ENCODE results near the gene AFF4.

The AFF4 gene

DNA sequence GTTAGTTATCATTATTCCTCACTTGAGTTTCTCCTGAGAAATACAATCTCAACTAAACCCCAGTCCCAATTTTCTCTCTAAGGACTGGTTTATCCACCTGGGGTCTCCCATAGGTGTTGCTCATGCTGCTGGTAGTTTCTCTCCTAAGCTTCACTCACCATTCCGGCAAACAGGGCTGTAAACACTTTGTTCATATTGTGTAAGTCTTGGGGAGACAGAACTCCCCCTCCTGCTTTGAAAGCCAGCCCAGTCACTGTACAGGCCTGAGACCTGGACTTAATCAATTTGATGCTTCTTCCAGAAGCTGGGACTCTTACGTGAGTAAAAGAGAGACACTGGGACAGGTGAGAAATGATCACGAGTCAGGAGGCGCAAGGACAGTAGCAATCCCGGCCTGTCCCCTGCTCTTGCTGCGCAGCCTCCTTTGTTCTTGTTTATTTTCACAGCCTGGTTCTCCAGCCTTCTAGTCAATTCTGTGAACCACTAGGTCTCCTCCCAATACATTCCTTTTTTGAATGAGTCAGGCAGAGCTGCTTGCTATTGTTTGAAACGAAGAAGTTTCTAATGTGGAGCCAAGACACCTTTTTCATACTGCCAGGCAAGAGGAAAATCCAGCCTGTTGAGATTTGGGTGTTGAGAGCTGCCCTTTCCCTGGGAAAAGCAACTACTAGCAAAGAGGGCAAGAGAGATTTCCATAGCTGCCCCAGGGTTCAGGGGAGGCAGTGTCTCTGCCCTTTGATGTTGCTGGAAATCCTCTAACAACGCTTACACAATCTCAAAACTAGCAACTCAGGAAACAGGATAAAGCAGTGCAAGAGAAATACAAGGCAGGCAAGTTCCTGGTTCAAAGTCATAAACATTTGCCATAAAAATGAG, 123.8 kb downstream of the AFF4 start:
- no peak overlapping the region for H3K9ac ChIP-seq (ENCODE audit: insufficient read length, low read depth)
- H3K4me1 ChIP-seq (ENCODE audit: insufficient read depth, insufficient read length) = no peaks in the 10 kb centered on the region
- H3K36me3 ChIP-seq (ENCODE audit: insufficient read depth, insufficient read length, low read length) = no peaks in the 10 kb centered on the region
- no peak for TF ChIP-seq ZNF274 (IDR thresholded peaks at IDR 0.05; ENCODE audit: low read depth, low read length)
- no peak for TF ChIP-seq YY1 (IDR thresholded peaks at IDR 0.05; ENCODE audit: insufficient read depth, insufficient read length)
- H3K27me3 ChIP-seq (ENCODE audit: insufficient read depth, insufficient read length) = no peaks in the 10 kb centered on the region
- H3K9me3 ChIP-seq (ENCODE audit: insufficient read depth, low read length) = no peaks in the 10 kb centered on the region
- DNase-seq (ENCODE audit: low read depth, low spot score) = no peak
- no peak overlapping the region for H3K4me3 ChIP-seq (ENCODE audit: insufficient read length, low read depth)

DNA sequence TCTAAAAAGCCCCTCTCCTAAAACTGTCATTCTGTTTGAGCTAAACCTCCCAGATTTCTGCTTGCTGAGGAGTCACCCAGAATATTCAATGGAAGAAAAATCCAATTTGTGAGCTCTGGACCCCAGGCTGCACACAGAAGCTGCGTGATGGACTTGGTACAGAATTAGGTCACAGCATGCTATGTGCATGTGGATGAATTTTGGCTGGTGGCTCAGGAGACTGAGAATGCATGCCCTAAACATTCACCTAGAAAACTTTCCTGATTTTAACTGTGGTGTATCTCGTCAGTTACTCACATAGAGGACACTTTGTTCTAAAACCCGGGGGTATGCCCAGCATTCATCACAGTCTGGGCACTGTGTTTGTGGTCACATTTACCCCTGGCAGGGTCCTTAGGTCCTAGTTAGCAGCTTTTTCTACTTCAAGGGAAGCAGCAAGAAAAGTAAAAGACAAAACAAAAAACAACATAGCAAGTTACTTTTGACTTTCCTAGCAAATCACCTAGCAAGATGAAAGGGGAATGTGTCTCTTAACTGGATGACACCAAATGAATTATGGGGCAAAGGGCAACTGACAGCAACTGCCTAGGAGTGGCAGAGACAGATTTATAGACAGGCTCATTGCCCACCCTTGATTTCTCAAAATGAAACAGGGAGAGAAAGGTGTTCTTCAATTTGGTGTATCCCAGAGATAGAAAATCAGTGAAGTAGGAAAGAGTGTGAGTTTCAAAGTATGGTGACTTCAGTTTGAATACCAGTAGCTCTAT, 124.7 kb downstream of the AFF4 start:
- H3K36me3 ChIP-seq (ENCODE audit: insufficient read depth, insufficient read length, low read length) = no peaks in the 10 kb centered on the region
- no peaks in the 10 kb centered on the region for H3K9me3 ChIP-seq (ENCODE audit: insufficient read depth, low read length)
- no peak overlapping the region for H3K4me3 ChIP-seq (ENCODE audit: insufficient read length, low read depth)
- no peak for DNase-seq (ENCODE audit: low read depth, low spot score)
- no peak for TF ChIP-seq YY1 (IDR thresholded peaks at IDR 0.05; ENCODE audit: insufficient read depth, insufficient read length)
- H3K27me3 ChIP-seq (ENCODE audit: insufficient read depth, insufficient read length) = no peaks in the 10 kb centered on the region
- no peaks in the 10 kb centered on the region for H3K4me1 ChIP-seq (ENCODE audit: insufficient read depth, insufficient read length)
- H3K9ac ChIP-seq (ENCODE audit: insufficient read length, low read depth) = no peak overlapping the region

DNA sequence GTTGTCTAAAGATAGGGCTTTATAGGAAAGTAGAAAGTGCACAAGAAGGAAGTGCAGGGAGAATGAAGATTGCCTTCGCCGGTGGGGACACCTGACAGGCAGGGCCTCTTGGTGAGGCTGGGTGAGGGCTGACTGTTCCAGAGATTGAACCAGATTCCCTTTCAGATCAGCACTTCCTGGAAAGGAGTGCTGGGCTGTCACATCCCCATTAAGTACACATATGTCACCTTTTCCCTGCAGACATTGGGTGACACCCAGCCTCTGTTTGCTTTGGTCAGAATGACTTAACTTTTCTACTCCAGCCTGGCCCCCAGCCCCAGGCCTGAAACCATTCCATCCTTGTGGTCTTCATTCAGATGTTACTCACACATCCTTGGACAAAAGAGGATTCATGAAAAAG, 125.6 kb downstream of the AFF4 start:
- Histone ChIP-seq H3K36me3 (ENCODE audit: insufficient read depth, insufficient read length, low read length) (no peaks in the 10 kb centered on the region), H3K9me3 (ENCODE audit: insufficient read depth, low read length) (no peaks in the 10 kb centered on the region), H3K9ac (ENCODE audit: insufficient read length, low read depth) (no peak overlapping the region), H3K4me1 (ENCODE audit: insufficient read depth, insufficient read length) (no peaks in the 10 kb centered on the region), H3K27me3 (ENCODE audit: insufficient read depth, insufficient read length) (no peaks in the 10 kb centered on the region), H3K4me3 (ENCODE audit: insufficient read length, low read depth) (no peak overlapping the region)
- TF ChIP-seq SUZ12 (IDR thresholded peaks at IDR 0.05; ENCODE audit: extremely low read depth, insufficient read depth, insufficient read length) = no peak
- TF ChIP-seq YY1 (IDR thresholded peaks at IDR 0.05; ENCODE audit: insufficient read depth, insufficient read length) = no peak
- TF ChIP-seq ZNF274 (IDR thresholded peaks at IDR 0.05; ENCODE audit: low read depth, low read length) = no peak
- no peak for DNase-seq (ENCODE audit: low read depth, low spot score)

- no peaks in the 10 kb centered on the region for H3K4me1 ChIP-seq (ENCODE audit: insufficient read depth, insufficient read length)
- DNase-seq (ENCODE audit: low read depth, low spot score) = no peak
- H3K9ac ChIP-seq (ENCODE audit: insufficient read length, low read depth) = no peak overlapping the region
- TF ChIP-seq SUZ12 (IDR thresholded peaks at IDR 0.05; ENCODE audit: extremely low read depth, insufficient read depth, insufficient read length) (no peak), YY1 (IDR thresholded peaks at IDR 0.05; ENCODE audit: insufficient read depth, insufficient read length) (no peak), ZNF274 (IDR thresholded peaks at IDR 0.05; ENCODE audit: low read depth, low read length) (no peak)
- no peaks in the 10 kb centered on the region for H3K9me3 ChIP-seq (ENCODE audit: insufficient read depth, low read length)
- no peaks in the 10 kb centered on the region for H3K27me3 ChIP-seq (ENCODE audit: insufficient read depth, insufficient read length)
- H3K4me3 ChIP-seq (ENCODE audit: insufficient read length, low read depth) = no peak overlapping the region
- H3K36me3 ChIP-seq (ENCODE audit: insufficient read depth, insufficient read length, low read length) = no peaks in the 10 kb centered on the region
These were observed 126.6 kb downstream of the AFF4 start for GRCh38 chr5:132836852-132837251.

- TF ChIP-seq SUZ12 (IDR thresholded peaks at IDR 0.05; ENCODE audit: extremely low read depth, insufficient read depth, insufficient read length) (no peak), ZNF274 (IDR thresholded peaks at IDR 0.05; ENCODE audit: low read depth, low read length) (no peak), YY1 (IDR thresholded peaks at IDR 0.05; ENCODE audit: insufficient read depth, insufficient read length) (no peak)
- H3K4me3 ChIP-seq (ENCODE audit: insufficient read length, low read depth) = no peak overlapping the region
- no peak for DNase-seq (ENCODE audit: low read depth, low spot score)
- H3K27me3 ChIP-seq (ENCODE audit: insufficient read depth, insufficient read length) = peaks cover 15% of the 10 kb centered on the region
- H3K4me1 ChIP-seq (ENCODE audit: insufficient read depth, insufficient read length) = peaks cover 2% of the 10 kb centered on the region
- H3K9me3 ChIP-seq (ENCODE audit: insufficient read depth, low read length) = no peaks in the 10 kb centered on the region
- H3K9ac ChIP-seq (ENCODE audit: insufficient read length, low read depth) = no peak overlapping the region
- H3K36me3 ChIP-seq (ENCODE audit: insufficient read depth, insufficient read length, low read length) = no peaks in the 10 kb centered on the region
These were observed 129.4 kb downstream of the AFF4 start for GRCh38 chr5:132834057-132834456.

DNA sequence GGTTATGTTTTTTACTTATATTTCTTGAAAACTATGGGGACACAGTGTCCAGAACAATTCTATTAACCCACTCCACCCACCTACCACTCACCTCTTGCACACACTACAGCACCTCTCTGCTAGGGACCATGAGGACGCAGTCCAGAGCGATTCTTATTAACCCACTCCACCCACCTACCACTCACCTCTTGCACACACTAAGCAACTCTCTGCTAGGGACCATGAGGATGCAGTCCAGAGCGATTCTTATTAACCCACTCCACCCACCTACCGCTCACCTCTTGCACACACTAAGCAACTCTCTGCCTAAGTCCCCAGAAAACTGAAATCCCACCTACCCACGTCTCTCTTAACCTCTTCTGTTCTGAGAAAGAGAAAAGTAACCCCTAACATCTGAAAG, 130.8 kb downstream of the AFF4 start:
- no peak overlapping the region for H3K4me3 ChIP-seq (ENCODE audit: insufficient read length, low read depth)
- DNase-seq (ENCODE audit: low read depth, low spot score) = no peak
- peaks cover 29% of the 10 kb centered on the region for H3K27me3 ChIP-seq (ENCODE audit: insufficient read depth, insufficient read length)
- TF ChIP-seq SUZ12 (IDR thresholded peaks at IDR 0.05; ENCODE audit: extremely low read depth, insufficient read depth, insufficient read length) = no peak
- no peak for TF ChIP-seq YY1 (IDR thresholded peaks at IDR 0.05; ENCODE audit: insufficient read depth, insufficient read length)
- TF ChIP-seq ZNF274 (IDR thresholded peaks at IDR 0.05; ENCODE audit: low read depth, low read length) = no peak
- H3K9me3 ChIP-seq (ENCODE audit: insufficient read depth, low read length) = no peaks in the 10 kb centered on the region
- no peak overlapping the region for H3K9ac ChIP-seq (ENCODE audit: insufficient read length, low read depth)
- peaks cover 2% of the 10 kb centered on the region for H3K4me1 ChIP-seq (ENCODE audit: insufficient read depth, insufficient read length)
- no peaks in the 10 kb centered on the region for H3K36me3 ChIP-seq (ENCODE audit: insufficient read depth, insufficient read length, low read length)

DNA sequence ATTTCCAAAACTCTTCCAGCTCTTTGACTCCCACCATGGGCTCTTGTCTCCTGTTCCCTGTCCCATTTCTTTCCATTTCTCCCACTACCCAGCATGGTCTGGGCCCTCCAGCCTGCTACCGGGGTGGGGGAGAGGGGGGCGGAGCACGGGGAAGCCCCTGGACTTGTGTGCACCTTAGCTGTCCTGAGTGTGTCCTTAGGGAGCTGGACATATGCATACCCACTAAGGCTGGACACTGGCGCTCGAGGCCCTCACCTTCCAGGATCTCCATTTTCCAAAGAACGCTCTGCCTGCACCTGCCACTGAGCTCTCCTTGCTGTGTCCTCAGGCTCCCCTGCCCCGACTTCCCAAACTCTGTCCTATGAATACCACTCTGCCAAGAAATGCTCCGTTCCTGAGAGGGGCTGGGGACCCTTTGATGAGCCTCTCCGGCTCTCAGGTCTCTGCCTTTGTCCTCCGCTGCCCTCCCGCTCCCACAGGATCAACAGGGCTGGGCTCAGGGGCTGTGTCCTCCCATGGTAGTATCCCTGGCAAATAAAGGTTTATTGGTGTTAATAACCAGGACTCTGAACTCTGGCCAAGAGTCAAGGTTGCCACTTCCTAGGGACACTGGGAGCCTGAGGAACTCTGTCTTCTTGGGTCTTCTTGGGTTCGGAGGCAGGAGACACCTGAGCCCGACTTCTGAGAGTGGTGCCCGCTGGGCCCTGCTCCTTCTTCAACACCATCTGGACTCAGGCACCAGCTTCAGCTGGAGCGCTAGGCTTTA, 132.2 kb downstream of the AFF4 start:
- peak overlapping the region; percentile 61 for H3K9ac ChIP-seq (ENCODE audit: insufficient read length, low read depth)
- peaks cover 2% of the 10 kb centered on the region for H3K4me1 ChIP-seq (ENCODE audit: insufficient read depth, insufficient read length)

More for the DNA sequence above, 132.2 kb downstream of the AFF4 start:
- no peak for TF ChIP-seq YY1 (IDR thresholded peaks at IDR 0.05; ENCODE audit: insufficient read depth, insufficient read length)
- no peak for TF ChIP-seq ZNF274 (IDR thresholded peaks at IDR 0.05; ENCODE audit: low read depth, low read length)
- TF ChIP-seq SUZ12 (IDR thresholded peaks at IDR 0.05; ENCODE audit: extremely low read depth, insufficient read depth, insufficient read length) = no peak
- Histone ChIP-seq H3K27me3 (ENCODE audit: insufficient read depth, insufficient read length) (peaks cover 39% of the 10 kb centered on the region), H3K4me3 (ENCODE audit: insufficient read length, low read depth) (peak overlapping the region; percentile 62), H3K9me3 (ENCODE audit: insufficient read depth, low read length) (no peaks in the 10 kb centered on the region), H3K36me3 (ENCODE audit: insufficient read depth, insufficient read length, low read length) (no peaks in the 10 kb centered on the region)
- DNase-seq (ENCODE audit: low read depth, low spot score) = no peak

Measured in NT2/D1 (cell line).